Liver (tissue), 9 donors: ENCODE results near the gene MPND. TPM values are rescaled to one million over a fixed set of nuclear protein-coding genes. Genes with fewer than 3 reads are reported as not detected.

Experiments
- DNase-seq: peaks from one replicate; pipeline ENCODE4 v3.0.0-alpha.2; 2017; ENCODE audit warnings: low spot score
- H3K27ac ChIP-seq, 2 donors: one replicate each; pipeline ENCODE4 v1.7.0; 2013; ENCODE audit warnings: inconsistent platforms in 2 of 2, low read length in 2 of 2, control low read depth in 1 of 2, low read depth in 1 of 2, mild to moderate bottlenecking in 1 of 2
- H3K27me3 ChIP-seq, 4 donors: one replicate each; pipeline versions ENCODE4 v1.6.1 to v1.7.0; 2013; ENCODE audit warnings: low read length in 3 of 4, inconsistent platforms in 1 of 4, mild to moderate bottlenecking in 1 of 4, moderate library complexity in 1 of 4; ENCODE audit not compliant: control insufficient read depth in 4 of 4, insufficient read depth in 4 of 4
- H3K36me3 ChIP-seq, 4 donors: one replicate each; pipeline versions ENCODE4 v1.6.1 to v1.7.0; 2013; ENCODE audit warnings: low read length in 3 of 4, mild to moderate bottlenecking in 3 of 4, low read depth in 1 of 4, moderate library complexity in 1 of 4; ENCODE audit not compliant: control insufficient read depth in 4 of 4, insufficient read depth in 3 of 4
- H3K4me1 ChIP-seq, 4 donors: one replicate each; pipeline versions ENCODE4 v1.6.1 to v1.7.0; 2013; ENCODE audit warnings: low read length in 3 of 4, mild to moderate bottlenecking in 3 of 4, moderate library complexity in 1 of 4; ENCODE audit not compliant: control insufficient read depth in 4 of 4, insufficient read depth in 4 of 4
- H3K4me3 ChIP-seq, 3 donors: one replicate each; pipeline versions ENCODE4 v1.6.1 to v1.7.0; 2013; ENCODE audit warnings: low read length in 3 of 3, control low read depth in 1 of 3, low read depth in 1 of 3, mild to moderate bottlenecking in 1 of 3
- H3K9ac ChIP-seq, 2 donors: one replicate each; pipeline ENCODE4 v1.7.0; 2013; ENCODE audit warnings: low read length in 2 of 2, mild to moderate bottlenecking in 2 of 2, moderate library complexity in 2 of 2, control low read depth in 1 of 2, low read depth in 1 of 2
- H3K9me3 ChIP-seq, 4 donors: one replicate each; pipeline versions ENCODE4 v1.6.1 to v1.7.0; 2013; ENCODE audit warnings: low read length in 3 of 4; ENCODE audit not compliant: control insufficient read depth in 4 of 4
- EGR1 ChIP-seq, 2 donors: IDR thresholded peaks; 2 replicates each; pipeline ENCODE4 v1.6.1; 2016 to 2018; ENCODE audit warnings: antibody characterized with exemption in 2 of 2, low read depth in 2 of 2
- FOXA1 ChIP-seq: IDR thresholded peaks from 2 replicates; pipeline ENCODE4 v1.6.1; 2016; ENCODE audit warnings: antibody characterized with exemption
- FOXA2 ChIP-seq: IDR thresholded peaks from 2 replicates; pipeline ENCODE4 v1.6.1; 2016; ENCODE audit warnings: antibody characterized with exemption
- GABPA ChIP-seq, 2 donors: IDR thresholded peaks in 1 of 2; conservative IDR thresholded peaks in 1 of 2; 2 replicates each; pipeline ENCODE4 v1.6.1; 2016; ENCODE audit warnings: antibody characterized with exemption in 2 of 2, mild to moderate bottlenecking in 1 of 2, moderate library complexity in 1 of 2
- HNF4G ChIP-seq: IDR thresholded peaks from 2 replicates; pipeline ENCODE4 v1.6.1; 2016; ENCODE audit warnings: antibody characterized with exemption
- RAD21 ChIP-seq, 2 donors: IDR thresholded peaks; 2 replicates each; pipeline ENCODE4 v1.6.1; 2016; ENCODE audit warnings: antibody characterized with exemption in 2 of 2, mild to moderate bottlenecking in 2 of 2
- RXRA ChIP-seq, 2 donors: IDR thresholded peaks; 2 replicates each; pipeline ENCODE4 v1.6.1; 2017 to 2018; ENCODE audit warnings: antibody characterized with exemption in 2 of 2, mild to moderate bottlenecking in 1 of 2
- SP1 ChIP-seq: IDR thresholded peaks from 2 replicates; pipeline ENCODE4 v1.6.1; 2018; ENCODE audit warnings: antibody characterized with exemption, mild to moderate bottlenecking
- TAF1 ChIP-seq: conservative IDR thresholded peaks from 2 replicates; pipeline ENCODE4 v1.6.1; 2016; ENCODE audit warnings: antibody characterized with exemption, mild to moderate bottlenecking
- YY1 ChIP-seq: IDR thresholded peaks from 2 replicates; pipeline ENCODE4 v1.6.1; 2016; ENCODE audit warnings: antibody characterized with exemption, mild to moderate bottlenecking
- WGBS: extraction: QIAGEN DNeasy Blood & Tissue Kit; methylation state at CpG from one replicate; pipeline ENCODE4 v1.1.7; 2013; 5-methylcytosine and 5-hydroxymethylcytosine counted together
- polyA plus RNA-seq, 2 donors: library from polyadenylated mRNA; stranded (reverse) in 1 of 2; unstranded in 1 of 2; fragments of 200-250 nt in 1 of 2; fragments of >200 nt in 1 of 2; fragmentation: Nextera tagmentation in 1 of 2; extraction: Ambion mirVana in 1 of 2; gene quantifications; one replicate each; pipeline versions ENCODE4 v1.2.1 to v1.2.3, GENCODE V29; 2013 to 2015
- total RNA-seq, 2 donors: library from RNA; depleted of rRNA; stranded (reverse); fragments of >200 nt; gene quantifications; one replicate each; pipeline ENCODE4 v1.2.3, GENCODE V29; 2014
- TF ChIP-seq, protein P1 (sequence below): IDR thresholded peaks from 2 replicates; pipeline ENCODE4 v1.6.1; 2016; ENCODE audit warnings: antibody characterized with exemption
- TF ChIP-seq, protein P2 (sequence below): fragments of 150-350 bp; IDR thresholded peaks from 2 replicates; pipeline ENCODE4 v1.5.1; 2017; ENCODE audit warnings: improper control_type of control experiment, low read depth, low read length; ENCODE audit not compliant: missing input control
- TF ChIP-seq, protein P3 (sequence below): IDR thresholded peaks from 2 replicates; pipeline ENCODE4 v1.6.1; 2016; ENCODE audit warnings: antibody characterized with exemption
- donor health status: healthy.
- donor health status: healthy.
- donor health status: healthy.
- donor health status: healthy.
- donor health status: healthy.

Gene MPND
- total and polyA plus RNA-seq, 4 donors: 4.7 to 9.9 (median 9.2) TPM

DNA sequence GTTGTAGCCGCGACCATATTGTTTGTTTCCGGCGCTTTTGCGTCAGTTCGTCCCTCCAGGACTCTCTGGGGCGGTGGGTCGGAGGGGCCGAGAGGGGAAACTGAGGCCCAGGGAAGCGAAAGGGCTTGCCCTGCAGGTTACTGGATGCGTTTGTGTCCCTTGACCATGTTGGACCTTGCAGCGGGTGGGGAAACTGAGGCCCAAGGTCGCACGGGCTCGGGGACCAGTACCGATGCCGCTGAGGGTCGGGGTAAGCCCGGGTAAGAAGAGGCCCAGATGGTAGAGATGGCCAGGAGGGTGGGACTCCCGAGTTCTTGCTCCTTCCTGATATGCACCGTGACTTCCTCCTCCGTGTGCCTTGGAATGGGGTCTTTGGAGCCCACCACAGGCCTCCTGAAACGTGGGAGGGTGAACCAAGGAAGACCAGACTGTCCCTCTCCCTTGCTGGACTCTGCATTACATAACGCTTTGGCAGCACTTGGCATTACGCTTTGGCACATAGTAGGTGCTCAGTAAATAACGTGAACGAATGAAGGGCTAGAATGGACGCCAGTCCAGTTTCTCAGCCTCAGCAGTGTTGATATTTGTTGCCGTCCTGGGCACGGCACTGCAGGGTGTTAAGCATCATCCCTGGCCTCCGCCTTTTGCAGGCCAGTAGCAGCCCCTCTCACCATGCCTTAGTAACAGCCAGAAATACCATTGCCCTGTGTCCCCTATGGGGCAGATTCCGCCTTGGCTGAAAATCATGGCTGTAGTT lies 59.8 kb downstream of the MPND start:
- DNase-seq: no peak
- TF ChIP-seq TAF1 (no peak), YY1 (no peak), HNF4G (no peak)
- TF ChIP-seq, protein P1, sequence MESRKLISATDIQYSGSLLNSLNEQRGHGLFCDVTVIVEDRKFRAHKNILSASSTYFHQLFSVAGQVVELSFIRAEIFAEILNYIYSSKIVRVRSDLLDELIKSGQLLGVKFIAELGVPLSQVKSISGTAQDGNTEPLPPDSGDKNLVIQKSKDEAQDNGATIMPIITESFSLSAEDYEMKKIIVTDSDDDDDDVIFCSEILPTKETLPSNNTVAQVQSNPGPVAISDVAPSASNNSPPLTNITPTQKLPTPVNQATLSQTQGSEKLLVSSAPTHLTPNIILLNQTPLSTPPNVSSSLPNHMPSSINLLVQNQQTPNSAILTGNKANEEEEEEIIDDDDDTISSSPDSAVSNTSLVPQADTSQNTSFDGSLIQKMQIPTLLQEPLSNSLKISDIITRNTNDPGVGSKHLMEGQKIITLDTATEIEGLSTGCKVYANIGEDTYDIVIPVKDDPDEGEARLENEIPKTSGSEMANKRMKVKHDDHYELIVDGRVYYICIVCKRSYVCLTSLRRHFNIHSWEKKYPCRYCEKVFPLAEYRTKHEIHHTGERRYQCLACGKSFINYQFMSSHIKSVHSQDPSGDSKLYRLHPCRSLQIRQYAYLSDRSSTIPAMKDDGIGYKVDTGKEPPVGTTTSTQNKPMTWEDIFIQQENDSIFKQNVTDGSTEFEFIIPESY: no peak
- TF ChIP-seq, protein P2, sequence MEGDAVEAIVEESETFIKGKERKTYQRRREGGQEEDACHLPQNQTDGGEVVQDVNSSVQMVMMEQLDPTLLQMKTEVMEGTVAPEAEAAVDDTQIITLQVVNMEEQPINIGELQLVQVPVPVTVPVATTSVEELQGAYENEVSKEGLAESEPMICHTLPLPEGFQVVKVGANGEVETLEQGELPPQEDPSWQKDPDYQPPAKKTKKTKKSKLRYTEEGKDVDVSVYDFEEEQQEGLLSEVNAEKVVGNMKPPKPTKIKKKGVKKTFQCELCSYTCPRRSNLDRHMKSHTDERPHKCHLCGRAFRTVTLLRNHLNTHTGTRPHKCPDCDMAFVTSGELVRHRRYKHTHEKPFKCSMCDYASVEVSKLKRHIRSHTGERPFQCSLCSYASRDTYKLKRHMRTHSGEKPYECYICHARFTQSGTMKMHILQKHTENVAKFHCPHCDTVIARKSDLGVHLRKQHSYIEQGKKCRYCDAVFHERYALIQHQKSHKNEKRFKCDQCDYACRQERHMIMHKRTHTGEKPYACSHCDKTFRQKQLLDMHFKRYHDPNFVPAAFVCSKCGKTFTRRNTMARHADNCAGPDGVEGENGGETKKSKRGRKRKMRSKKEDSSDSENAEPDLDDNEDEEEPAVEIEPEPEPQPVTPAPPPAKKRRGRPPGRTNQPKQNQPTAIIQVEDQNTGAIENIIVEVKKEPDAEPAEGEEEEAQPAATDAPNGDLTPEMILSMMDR: no peak
- H3K4me1 ChIP-seq: peaks cover 0 to 31% (median 22%) of the 10 kb centered on the region in 4 donors
- H3K27ac ChIP-seq: no peak overlapping the region
- H3K36me3 ChIP-seq: no peaks in the 10 kb centered on the region
- peak overlapping the region; percentile 68 to 76 (median 76) for H3K4me3 ChIP-seq
- H3K27me3 ChIP-seq: no peaks in the 10 kb centered on the region
- no peaks in the 10 kb centered on the region for H3K9me3 ChIP-seq
- WGBS: 14% methylated on average over 32 of the region's 32 CpGs
- H3K9ac ChIP-seq: peak overlapping the region; percentile 42 to 66

DNA sequence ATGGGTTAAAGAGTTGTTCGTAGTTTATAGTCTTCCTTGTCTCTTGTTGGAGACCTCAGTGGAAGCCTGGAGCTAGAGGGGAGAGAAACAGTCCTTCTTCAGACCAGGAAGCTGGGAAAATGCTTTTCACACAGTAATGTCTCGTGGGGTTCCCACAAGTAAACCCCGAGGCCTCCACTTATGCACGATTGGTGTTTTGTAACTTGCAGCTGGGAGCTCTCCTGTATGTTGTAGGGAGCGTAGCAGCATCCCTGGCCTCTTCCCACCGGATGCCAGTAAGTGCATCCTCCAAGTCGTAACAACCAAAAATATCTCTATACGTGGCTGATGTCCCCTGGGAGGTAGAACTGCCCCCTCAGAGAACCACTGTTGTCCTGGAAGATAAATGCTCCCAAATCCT lies 62.6 kb downstream of the MPND start:
- Histone ChIP-seq H3K27me3 (no peaks in the 10 kb centered on the region), H3K27ac (no peak overlapping the region), H3K9me3 (no peaks in the 10 kb centered on the region), H3K36me3 (peaks cover 0 to 6% (median 1%) of the 10 kb centered on the region in 4 donors), H3K4me3 (no peak overlapping the region), H3K4me1 (peaks cover 0 to 18% (median 14%) of the 10 kb centered on the region in 4 donors), H3K9ac (no peak overlapping the region)
- no peak for DNase-seq
- 85% methylated on average over 8 of the region's 8 CpGs for WGBS
- TF ChIP-seq FOXA2: no peak
- no peak for TF ChIP-seq EGR1 (IDR thresholded peaks at IDR 0.05; ENCODE audit: low read depth in 2 of 2)

DNA sequence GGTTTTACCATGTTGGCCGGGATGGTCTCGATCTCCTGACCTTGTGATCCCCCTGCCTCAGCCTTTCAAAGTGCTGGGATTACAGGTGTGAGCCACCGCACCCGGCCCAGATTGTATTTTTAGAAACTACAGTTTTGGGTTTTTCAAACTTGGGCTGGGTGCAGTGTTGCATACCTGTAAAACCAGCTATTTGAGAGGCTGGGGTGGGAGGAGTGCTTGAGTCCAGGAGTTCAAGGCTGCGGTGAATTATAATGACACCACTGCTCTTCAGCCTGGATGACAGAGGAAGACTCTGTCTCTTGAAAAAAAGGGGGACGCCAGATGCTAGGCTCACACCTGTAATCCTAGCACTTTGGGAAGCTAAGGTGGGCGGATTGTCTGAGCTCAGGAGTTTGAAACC lies 63.3 kb downstream of the MPND start:
- Histone ChIP-seq H3K9me3 (no peaks in the 10 kb centered on the region), H3K27me3 (no peaks in the 10 kb centered on the region), H3K9ac (no peak overlapping the region), H3K4me3 (no peak overlapping the region), H3K4me1 (peaks cover 0 to 13% (median 11%) of the 10 kb centered on the region in 4 donors), H3K36me3 (peaks cover 0 to 6% (median 1%) of the 10 kb centered on the region in 4 donors), H3K27ac (no peak overlapping the region)
- TF ChIP-seq RXRA (IDR thresholded peaks at IDR 0.05) (no peak), FOXA1 (no peak), RAD21 (IDR thresholded peaks at IDR 0.05) (no peak), SP1 (no peak), HNF4G (no peak), TAF1 (no peak), GABPA (IDR thresholded peaks at IDR 0.05 in 1 of 2, conservative IDR thresholded peaks at IDR 0.05 in 1 of 2) (no peak)
- TF ChIP-seq, protein P2: no peak
- TF ChIP-seq, protein P3, sequence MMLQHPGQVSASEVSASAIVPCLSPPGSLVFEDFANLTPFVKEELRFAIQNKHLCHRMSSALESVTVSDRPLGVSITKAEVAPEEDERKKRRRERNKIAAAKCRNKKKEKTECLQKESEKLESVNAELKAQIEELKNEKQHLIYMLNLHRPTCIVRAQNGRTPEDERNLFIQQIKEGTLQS: no peak
- no peak for DNase-seq
- 95% methylated on average over 7 of the region's 7 CpGs for WGBS
